Choroid plexus epithelial cell (primary cell): ENCODE measurements around the gene HDAC7.

ENCODE experiments used
- DNase-seq: peaks from one replicate; pipeline ENCODE4 v3.0.0-alpha.2; 2010; ENCODE audit warnings: low read depth
- H3K4me3 ChIP-seq: 2 replicates; pipeline ENCODE4 v1.5.1; 2011; ENCODE audit warnings: low read depth, mild to moderate bottlenecking, control low read depth, low read length, moderate library complexity
- CTCF ChIP-seq: conservative IDR thresholded peaks from 2 replicates; pipeline ENCODE4 v1.5.1; 2011; ENCODE audit warnings: low read depth, mild to moderate bottlenecking, control low read depth, inconsistent platforms, low read length, moderate library complexity

The HDAC7 gene

GRCh38 chr12:47750229-47750798, 69.4 kb downstream of the HDAC7 start:
- TF ChIP-seq CTCF = no peak
- no peak overlapping the region for H3K4me3 ChIP-seq
- DNase-seq = no peak

GRCh38 chr12:47748899-47749298, 70.8 kb downstream of the HDAC7 start:
- no peak for DNase-seq
- TF ChIP-seq CTCF = no peak
- H3K4me3 ChIP-seq = no peak overlapping the region

- no peak overlapping the region for H3K4me3 ChIP-seq
- no peak for DNase-seq
- TF ChIP-seq CTCF = no peak
Observed at GRCh38 chr12:47748507-47748828, 71.2 kb downstream of the HDAC7 start.

GRCh38 chr12:47747596-47748506, 71.9 kb downstream of the HDAC7 start:
- no peak for TF ChIP-seq CTCF
- H3K4me3 ChIP-seq = no peak overlapping the region
- no peak for DNase-seq

GRCh38 chr12:47747126-47747525, 72.6 kb downstream of the HDAC7 start:
- DNase-seq = no peak
- no peak for TF ChIP-seq CTCF
- no peak overlapping the region for H3K4me3 ChIP-seq

- no peak overlapping the region for H3K4me3 ChIP-seq
- no peak for DNase-seq
- TF ChIP-seq CTCF = no peak
Observed at GRCh38 chr12:47746523-47746922, 73.2 kb downstream of the HDAC7 start.

GRCh38 chr12:47746073-47746472, 73.6 kb downstream of the HDAC7 start:
- no peak overlapping the region for H3K4me3 ChIP-seq
- no peak for TF ChIP-seq CTCF
- no peak for DNase-seq
